HEK293T (cell line): ENCODE data around the gene SLX4IP.

Experiments used
- BHLHE40 ChIP-seq: fragments of 450-650 bp; IDR thresholded peaks from 2 replicates; pipeline ENCODE4 v1.6.1; 2016; ENCODE audit warnings: mild to moderate bottlenecking, moderate library complexity, borderline replicate concordance
- ELF4 ChIP-seq: fragments of 450-650 bp; IDR thresholded peaks from 2 replicates; pipeline ENCODE4 v1.6.1; 2017; ENCODE audit warnings: antibody characterized with exemption
- FOXK2 ChIP-seq: fragments of 450-650 bp; IDR thresholded peaks from 2 replicates; pipeline ENCODE4 v1.6.1; 2016; ENCODE audit warnings: mild to moderate bottlenecking
- HDGF ChIP-seq: fragments of 450-650 bp; IDR thresholded peaks from 2 replicates; pipeline ENCODE4 v1.6.1; 2017; ENCODE audit warnings: antibody characterized with exemption, borderline replicate concordance
- L3MBTL2 ChIP-seq: fragments of 450-650 bp; conservative IDR thresholded peaks from 2 replicates; pipeline ENCODE4 v1.6.1; 2016; ENCODE audit warnings: mild to moderate bottlenecking
- SP1 ChIP-seq: fragments of 450-650 bp; IDR thresholded peaks from 2 replicates; pipeline ENCODE4 v1.6.1; 2017
- ZNF384 ChIP-seq: fragments of 450-650 bp; IDR thresholded peaks from 2 replicates; pipeline ENCODE4 v1.6.1; 2016
- TF ChIP-seq, protein P1 (sequence below): fragments of 450-650 bp; IDR thresholded peaks from 2 replicates; pipeline ENCODE4 v1.6.1; 2016

- no peak for TF ChIP-seq L3MBTL2
- no peak for TF ChIP-seq FOXK2
- TF ChIP-seq, protein P1, sequence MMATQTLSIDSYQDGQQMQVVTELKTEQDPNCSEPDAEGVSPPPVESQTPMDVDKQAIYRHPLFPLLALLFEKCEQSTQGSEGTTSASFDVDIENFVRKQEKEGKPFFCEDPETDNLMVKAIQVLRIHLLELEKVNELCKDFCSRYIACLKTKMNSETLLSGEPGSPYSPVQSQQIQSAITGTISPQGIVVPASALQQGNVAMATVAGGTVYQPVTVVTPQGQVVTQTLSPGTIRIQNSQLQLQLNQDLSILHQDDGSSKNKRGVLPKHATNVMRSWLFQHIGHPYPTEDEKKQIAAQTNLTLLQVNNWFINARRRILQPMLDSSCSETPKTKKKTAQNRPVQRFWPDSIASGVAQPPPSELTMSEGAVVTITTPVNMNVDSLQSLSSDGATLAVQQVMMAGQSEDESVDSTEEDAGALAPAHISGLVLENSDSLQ, result no peak
- TF ChIP-seq BHLHE40, result no peak
- no peak for TF ChIP-seq SP1
- TF ChIP-seq HDGF, result no peak
- no peak for TF ChIP-seq ZNF384
- no peak for TF ChIP-seq ELF4
Measured at GRCh38 chr20:10616212-10616611, 181.1 kb downstream of the SLX4IP start.
